Right lobe of liver (tissue), 6 donors: ENCODE data around the gene CPA1. TPM values are rescaled to one million over a fixed set of nuclear protein-coding genes. Genes with fewer than 3 reads are reported as not detected.

ENCODE experiments used
- ATAC-seq, 4 donors: fragments of 200-7000 bp; cut with Tn5 transposase; one replicate each; pipeline ENCODE4 v1.9.1; 2020; ENCODE audit warnings: mild to moderate bottlenecking in 4 of 4, moderate library complexity in 4 of 4
- DNase-seq, 3 donors: peaks; one replicate each; pipeline ENCODE4 v3.0.0-alpha.2; 2020
- H3K27ac ChIP-seq, 3 donors: fragments of 200-600 bp; one replicate each; pipeline ENCODE4 v1.8.0; 2022
- H3K27me3 ChIP-seq, 2 donors: fragments of 200-600 bp; one replicate each; pipeline ENCODE4 v1.8.0; 2022
- H3K36me3 ChIP-seq, 4 donors: fragments of 200-600 bp; sonication (generic) in 1 of 4; one replicate each; pipeline versions ENCODE4 v1.5.1 to v1.8.0; 2017 to 2022; ENCODE audit warnings: control low read depth in 1 of 4
- H3K4me1 ChIP-seq, 4 donors: fragments of 200-600 bp; sonication (generic) in 1 of 4; one replicate each; pipeline versions ENCODE4 v1.5.1 to v1.8.0; 2017 to 2022; ENCODE audit warnings: control low read depth in 1 of 4
- H3K4me3 ChIP-seq, 3 donors: fragments of 200-600 bp; one replicate each; pipeline ENCODE4 v1.8.0; 2022
- H3K9me3 ChIP-seq, 4 donors: fragments of 200-600 bp; sonication (generic) in 1 of 4; one replicate each; pipeline versions ENCODE4 v1.5.1 to v1.8.0; 2017 to 2022; ENCODE audit warnings: control low read depth in 1 of 4
- POLR2A ChIP-seq: fragments of 450-650 bp; IDR thresholded peaks from one replicate; pipeline ENCODE4 v1.6.1; 2017; ENCODE audit warnings: antibody characterized with exemption, mild to moderate bottlenecking
- WGBS: methylation state at CpG from one replicate; pipeline ENCODE4 v1.1.6; 2018; ENCODE audit warnings: low coverage, low lambda C conversion rate; ENCODE audit not compliant: insufficient coverage; ENCODE audit errors: missing lambda C conversion rate; 5-methylcytosine and 5-hydroxymethylcytosine counted together
- intact Hi-C, 2 donors: fragments of 100-400 bp; cut with DNase I; formaldehyde crosslinking; loops; one replicate each; pipeline versions ENCODE4 v1.11.2 to v1.14.1; 2022
- total RNA-seq, 6 experiments: library from RNA; depleted of rRNA in 2 of 6; stranded (reverse); fragments of >200 nt in 2 of 6; fragmentation: NEBNext Ultra II Directional in 3 of 6; extraction: Animal tissue kit (Norgen Biotek cat#: 25700) in 3 of 6; gene quantifications; one replicate each; pipeline versions ENCODE4 v1.1.0 to v1.2.4, GENCODE V29; 2016 to 2023
- TF ChIP-seq, protein P1 (sequence below), 4 donors: fragments of 200-600 bp in 3 of 4; fragments of 450-650 bp in 1 of 4; IDR thresholded peaks; one replicate each; pipeline versions ENCODE4 v1.5.1 to v1.8.0; 2016 to 2022; ENCODE audit warnings: antibody characterized with exemption in 4 of 4, mild to moderate bottlenecking in 2 of 4
- donor health status: DM: no; HTN: yes; CAD: no.
- donor health status: DM: no; HTN: no; CAD: no.
- donor health status: DM: no; HTN: no; CAD: no.
- donor health status: DM: no; HTN: yes; CAD: no.
- donor health status: DM: no; HTN: yes; CAD: no.

CPA1 gene
- total RNA-seq, 6 experiments from 2014 or later = not detected

DNA sequence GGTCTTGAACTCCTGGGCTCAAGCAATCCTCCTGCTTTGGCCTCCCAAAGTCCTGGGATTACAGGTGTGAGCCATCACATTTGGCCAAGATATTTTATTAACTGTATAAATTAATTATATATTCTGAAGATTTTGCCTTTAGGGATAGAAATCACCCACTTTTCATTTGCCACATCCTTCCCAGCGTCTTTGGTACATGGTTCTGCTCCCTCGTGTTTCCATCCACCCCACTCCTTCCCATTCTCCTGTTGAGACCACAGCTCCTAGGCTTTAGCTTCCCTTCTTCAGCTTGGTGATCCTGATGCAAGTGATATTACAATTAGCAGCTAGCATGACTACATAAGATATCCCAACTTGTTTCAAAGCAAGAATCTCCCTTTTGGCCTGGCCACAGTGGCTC lies 8.4 kb downstream of the CPA1 start:
- Histone ChIP-seq H3K27ac (no peak overlapping the region), H3K27me3 (no peaks in the 10 kb centered on the region), H3K4me1 (no peaks in the 10 kb centered on the region), H3K4me3 (no peak overlapping the region), H3K9me3 (no peaks in the 10 kb centered on the region), H3K36me3 (no peaks in the 10 kb centered on the region)
- WGBS = 81% methylated on average over 2 of the region's 2 CpGs
- intact Hi-C loops = no loop called here
- DNase-seq (peak in 1 of 3 donors; percentile 4), ATAC-seq (no peak)
- no peak for TF ChIP-seq POLR2A
- TF ChIP-seq, protein P1, sequence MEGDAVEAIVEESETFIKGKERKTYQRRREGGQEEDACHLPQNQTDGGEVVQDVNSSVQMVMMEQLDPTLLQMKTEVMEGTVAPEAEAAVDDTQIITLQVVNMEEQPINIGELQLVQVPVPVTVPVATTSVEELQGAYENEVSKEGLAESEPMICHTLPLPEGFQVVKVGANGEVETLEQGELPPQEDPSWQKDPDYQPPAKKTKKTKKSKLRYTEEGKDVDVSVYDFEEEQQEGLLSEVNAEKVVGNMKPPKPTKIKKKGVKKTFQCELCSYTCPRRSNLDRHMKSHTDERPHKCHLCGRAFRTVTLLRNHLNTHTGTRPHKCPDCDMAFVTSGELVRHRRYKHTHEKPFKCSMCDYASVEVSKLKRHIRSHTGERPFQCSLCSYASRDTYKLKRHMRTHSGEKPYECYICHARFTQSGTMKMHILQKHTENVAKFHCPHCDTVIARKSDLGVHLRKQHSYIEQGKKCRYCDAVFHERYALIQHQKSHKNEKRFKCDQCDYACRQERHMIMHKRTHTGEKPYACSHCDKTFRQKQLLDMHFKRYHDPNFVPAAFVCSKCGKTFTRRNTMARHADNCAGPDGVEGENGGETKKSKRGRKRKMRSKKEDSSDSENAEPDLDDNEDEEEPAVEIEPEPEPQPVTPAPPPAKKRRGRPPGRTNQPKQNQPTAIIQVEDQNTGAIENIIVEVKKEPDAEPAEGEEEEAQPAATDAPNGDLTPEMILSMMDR (IDR thresholded peaks at IDR 0.05) = no peak

DNA sequence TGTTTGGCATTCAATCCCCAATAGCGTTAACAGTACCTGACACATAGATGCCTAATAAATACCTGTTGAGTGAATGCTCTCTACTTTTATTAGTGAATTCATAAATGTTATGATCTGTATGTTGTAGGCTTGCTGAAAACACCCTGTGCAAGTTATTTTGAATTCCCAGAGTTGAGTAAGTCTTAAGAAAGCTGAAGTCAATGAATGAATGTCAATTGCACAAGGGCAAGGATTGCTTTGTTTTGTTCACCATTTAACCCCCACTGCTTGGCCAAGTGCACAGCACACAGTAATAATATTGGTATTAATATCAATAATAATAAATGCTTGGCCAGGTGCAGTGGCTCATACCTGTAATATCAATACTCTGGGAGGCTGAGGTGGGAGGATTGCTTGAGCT lies 10.2 kb downstream of the CPA1 start:
- 94% methylated on average over 1 of the region's 1 CpG for WGBS
- H3K4me1 ChIP-seq = no peaks in the 10 kb centered on the region
- DNase-seq = no peak
- no peak overlapping the region for H3K27ac ChIP-seq
- intact Hi-C loops = no loop called here
- H3K36me3 ChIP-seq = no peaks in the 10 kb centered on the region
- no peak for TF ChIP-seq POLR2A
- TF ChIP-seq, protein P1 (IDR thresholded peaks at IDR 0.05) = no peak
- ATAC-seq = no peak
- H3K27me3 ChIP-seq = no peaks in the 10 kb centered on the region
- H3K9me3 ChIP-seq = no peaks in the 10 kb centered on the region
- H3K4me3 ChIP-seq = no peak overlapping the region

DNA sequence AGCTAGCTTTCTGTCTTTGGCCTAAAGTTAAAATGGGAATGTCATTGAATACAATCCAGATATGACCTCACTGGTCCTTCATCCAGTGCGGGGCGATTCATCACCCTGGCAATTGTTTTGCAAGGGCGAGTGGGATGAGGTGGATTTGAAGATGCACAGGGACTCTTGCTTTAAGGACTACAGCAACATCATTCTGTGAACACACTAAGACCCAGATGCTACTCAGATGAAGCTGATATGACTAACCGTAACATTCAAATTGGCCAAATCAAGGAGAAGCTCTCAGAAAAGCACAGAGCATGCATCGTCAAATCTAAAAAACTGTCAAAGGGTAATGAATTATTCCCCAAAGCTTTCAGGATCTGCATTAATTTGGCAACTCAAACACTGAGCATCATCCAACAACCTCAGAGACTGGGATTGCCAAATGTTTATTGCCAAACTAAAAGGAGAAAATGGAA lies 12.8 kb downstream of the CPA1 start:
- no peak for ATAC-seq
- H3K27ac ChIP-seq = no peak overlapping the region

DNA sequence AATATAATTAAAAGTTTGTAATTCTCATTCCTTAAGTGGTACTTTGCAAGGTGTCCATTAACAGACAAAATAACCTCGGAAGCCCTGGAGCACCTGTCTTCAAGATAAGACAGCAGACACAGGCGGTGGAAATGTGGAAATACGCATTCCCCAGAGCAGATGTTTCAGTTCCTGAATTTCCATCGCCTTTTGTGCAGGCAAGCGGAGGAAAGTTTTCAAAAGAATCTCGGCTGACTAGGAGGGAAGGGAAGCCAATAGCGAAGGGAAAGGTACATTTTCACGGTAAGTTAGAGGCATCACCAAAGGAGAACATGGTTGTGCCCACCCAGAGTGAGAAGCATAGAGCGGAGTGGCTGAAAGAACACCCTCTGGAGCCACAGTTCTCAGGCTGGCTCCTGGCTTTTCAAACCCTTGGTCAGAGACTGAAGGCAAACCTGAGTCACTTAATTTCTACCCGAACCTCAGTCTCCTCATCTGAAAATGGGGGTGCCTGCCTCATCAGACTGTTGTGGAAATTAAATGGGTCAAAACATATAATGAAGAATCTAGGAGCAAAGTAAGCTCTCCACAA lies 13.6 kb downstream of the CPA1 start:
- no peak overlapping the region for H3K4me3 ChIP-seq
- DNase-seq = no peak
- no peak overlapping the region for H3K27ac ChIP-seq
- no peaks in the 10 kb centered on the region for H3K4me1 ChIP-seq
- WGBS = 58% methylated on average over 9 of the region's 10 CpGs
- no peaks in the 10 kb centered on the region for H3K9me3 ChIP-seq
- no peaks in the 10 kb centered on the region for H3K27me3 ChIP-seq
- ATAC-seq = no peak
- H3K36me3 ChIP-seq = no peaks in the 10 kb centered on the region
- TF ChIP-seq, protein P1 (IDR thresholded peaks at IDR 0.05) = no peak
- TF ChIP-seq POLR2A = no peak
- intact Hi-C loops = no loop called here

More for the DNA sequence above, 12.8 kb downstream of the CPA1 start:
- no peak for DNase-seq
- Histone ChIP-seq H3K36me3 (no peaks in the 10 kb centered on the region), H3K27me3 (no peaks in the 10 kb centered on the region), H3K9me3 (no peaks in the 10 kb centered on the region), H3K4me3 (no peak overlapping the region), H3K4me1 (no peaks in the 10 kb centered on the region)
- no peak for TF ChIP-seq POLR2A
- TF ChIP-seq, protein P1 (IDR thresholded peaks at IDR 0.05) = no peak
- intact Hi-C loops = no loop called here
- WGBS = 88% methylated on average over 4 of the region's 5 CpGs
